HFF-Myc (cell line): ENCODE measurements around the gene CD4.

Experiments
- DNase-seq: peaks from one replicate; pipeline ENCODE4 v3.0.0-alpha.2; 2011; ENCODE audit warnings: low read depth; ENCODE audit errors: extremely low read depth
- H3K4me3 ChIP-seq: replicated peaks from 2 replicates; pipeline ENCODE4 v1.5.1; 2011; ENCODE audit warnings: low read depth, mild to moderate bottlenecking, control low read depth, low read length
- CTCF ChIP-seq: IDR thresholded peaks from 2 replicates; pipeline ENCODE4 v1.5.1; 2012; ENCODE audit warnings: mild to moderate bottlenecking, low read depth, low read length, control low read depth; ENCODE audit errors: missing control alignments

CD4 gene

GRCh38 chr12:6827982-6828780, 38.9 kb downstream of the CD4 start, which contains the start of gene P3H3:
P3H3 (plus strand) TSS chr12:6828407; CDS start chr12:6828441, 34 bp downstream.
- no peak for DNase-seq
- H3K4me3 ChIP-seq = peak within 1 kb of the TSS; percentile 99
- no peak for TF ChIP-seq CTCF

GRCh38 chr12:6828781-6829535, 39.6 kb downstream of the CD4 start:
- no peak for DNase-seq
- no peak for TF ChIP-seq CTCF
- peak overlapping the region; percentile 99 for H3K4me3 ChIP-seq

GRCh38 chr12:6829536-6830220, 40.4 kb downstream of the CD4 start:
- H3K4me3 ChIP-seq = peak overlapping the region; percentile 99
- TF ChIP-seq CTCF = peak; percentile 20
- DNase-seq = no peak

- peak overlapping the region; percentile 99 for H3K4me3 ChIP-seq
- TF ChIP-seq CTCF = no peak
These were observed 41.1 kb downstream of the CD4 start for GRCh38 chr12:6830286-6830890.

GRCh38 chr12:6830999-6831398, 41.7 kb downstream of the CD4 start:
- TF ChIP-seq CTCF = no peak
- DNase-seq = no peak
- no peak overlapping the region for H3K4me3 ChIP-seq

More at GRCh38 chr12:6830286-6830890, 41.1 kb downstream of the CD4 start:
- DNase-seq = no peak

- H3K4me3 ChIP-seq = no peak overlapping the region
- DNase-seq = no peak
- TF ChIP-seq CTCF = no peak
These were observed 42.2 kb downstream of the CD4 start for GRCh38 chr12:6831450-6831995.
